NCI-H1092 (cell line): Measurements from ENCODE around the gene SELENON.
A peak's percentile ranks its signal among the peaks of the same experiment; 100 is the strongest.

Experiments
- DNase-seq: peaks from one replicate; lab custom pipeline; 2025; lab: John Stamatoyannopoulos, UW

Gene SELENON

GRCh38 chr1:25771221-25772114, 28.5 kb upstream of the SELENON start:
- peak; percentile 27 for DNase-seq

DNA sequence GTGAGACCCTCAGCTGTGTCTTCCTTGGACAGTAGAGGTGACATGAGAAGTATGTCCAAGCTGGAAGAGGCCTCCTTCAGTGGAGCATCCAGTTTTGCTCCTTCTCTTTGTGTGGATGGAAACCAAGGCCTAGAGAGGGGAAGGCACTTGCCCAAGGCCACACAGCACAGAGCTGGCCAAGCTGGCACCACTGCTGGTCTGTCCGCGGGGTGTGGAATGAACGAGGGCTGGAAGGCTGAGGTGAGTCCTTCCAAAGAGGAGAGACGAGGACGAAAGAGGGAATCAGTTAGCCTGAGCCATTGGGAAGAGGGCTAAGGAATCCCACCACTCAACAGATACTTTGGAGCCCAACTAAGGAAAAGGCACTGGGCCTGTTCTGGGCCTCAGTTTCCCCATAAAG, 27.8 kb upstream of the SELENON start:
- no peak for DNase-seq

GRCh38 chr1:25772692-25773245, 27.2 kb upstream of the SELENON start:
- DNase-seq: no peak

DNA sequence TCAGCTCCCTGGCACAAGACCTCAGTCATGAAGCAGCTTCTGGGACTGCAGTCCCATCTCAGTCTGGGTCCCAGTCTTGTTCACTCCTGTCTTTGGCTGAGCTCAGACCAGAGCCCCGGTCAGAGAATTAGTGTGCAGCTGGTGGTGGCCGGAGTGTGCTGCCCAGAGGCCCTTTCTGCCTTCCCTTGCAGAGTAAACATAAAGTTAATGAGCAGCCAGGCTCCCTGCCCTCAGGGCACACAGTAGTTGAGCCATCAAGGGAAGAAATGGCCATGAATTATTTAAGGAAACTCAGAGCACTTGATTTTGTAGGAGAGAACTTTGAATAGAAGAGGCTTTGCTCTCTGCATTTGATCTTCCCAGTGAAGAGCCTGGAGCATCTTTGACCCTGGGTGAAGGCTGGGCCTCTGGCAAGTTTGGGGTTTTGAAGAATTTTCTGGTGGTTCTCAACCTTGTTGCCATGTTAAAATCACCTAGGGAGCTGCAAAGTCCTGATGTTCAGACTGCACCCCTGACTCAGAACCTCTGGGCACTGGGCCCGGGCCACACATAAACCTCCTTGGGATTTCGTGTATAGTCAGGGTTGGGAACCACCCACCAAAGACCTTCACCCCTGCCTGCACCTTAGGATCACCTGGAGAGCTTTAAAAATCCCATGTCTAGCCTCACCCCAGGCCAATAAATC, 26.4 kb upstream of the SELENON start:
- no peak for DNase-seq

GRCh38 chr1:25774206-25774803, 25.7 kb upstream of the SELENON start:
- DNase-seq: no peak

DNA sequence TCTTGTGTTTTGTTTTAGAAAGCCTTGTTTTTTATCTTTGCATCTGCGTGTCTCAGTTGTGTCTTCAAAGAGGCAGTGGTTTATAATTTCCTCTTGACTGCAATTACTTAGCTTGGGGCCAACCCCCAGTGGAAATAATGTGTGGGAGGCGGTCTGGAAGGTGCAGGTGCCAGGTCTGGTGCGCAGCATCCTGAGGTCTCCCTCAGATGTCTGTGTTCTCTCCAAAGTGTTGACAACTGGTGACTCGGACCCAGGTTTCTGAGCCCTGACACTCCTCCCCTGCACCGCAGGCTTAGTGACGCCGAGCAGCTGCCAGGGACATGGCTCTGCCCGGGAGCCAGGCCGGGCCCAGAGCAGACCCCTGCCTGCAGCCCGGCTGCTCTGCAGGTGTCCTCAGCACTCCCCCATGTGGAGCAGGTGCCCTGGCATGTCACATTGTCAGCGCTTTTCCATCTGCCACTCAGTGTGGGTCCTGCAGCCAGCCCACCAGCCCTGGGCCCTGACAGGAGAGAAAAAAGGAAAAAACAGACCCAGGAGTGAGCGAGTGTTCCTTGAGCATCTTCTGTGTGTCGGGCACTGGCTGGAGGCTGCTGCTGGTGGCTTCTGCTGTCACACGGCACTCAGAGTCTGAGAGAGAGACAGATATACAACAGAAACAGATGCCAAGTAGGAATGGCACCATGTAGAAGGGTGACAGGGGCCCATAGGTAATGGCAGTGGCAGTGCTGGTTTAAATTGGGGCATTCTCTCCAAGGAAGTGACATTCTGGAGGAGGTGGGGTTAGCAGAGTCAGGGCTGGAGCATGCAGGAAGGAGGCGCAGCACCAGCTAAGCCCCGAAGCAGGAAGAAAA, 24.8 kb upstream of the SELENON start:
- no peak for DNase-seq

GRCh38 chr1:25779388-25779787, 20.6 kb upstream of the SELENON start:
- DNase-seq: no peak

DNA sequence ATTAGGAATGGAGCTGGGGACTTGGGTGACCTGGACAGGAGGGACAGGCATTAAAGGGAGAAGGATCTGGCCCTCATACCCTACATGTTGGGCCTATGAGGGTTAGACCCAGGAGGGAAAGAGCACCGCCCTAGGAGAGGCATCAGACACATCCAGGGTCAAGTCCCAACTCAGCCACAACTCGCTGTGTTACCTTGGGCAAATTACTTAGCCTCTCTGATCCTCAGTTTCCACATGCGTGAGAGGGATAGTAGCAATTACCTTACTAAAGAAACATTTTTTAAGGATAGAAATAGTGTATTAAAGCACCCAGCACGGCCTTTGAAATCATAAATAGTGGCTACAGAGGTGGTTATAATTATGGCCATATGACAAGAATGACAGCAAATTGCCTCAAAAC, 20.1 kb upstream of the SELENON start:
- DNase-seq: no peak

- no peak for DNase-seq
Observed at GRCh38 chr1:25780318-25781129, 19.5 kb upstream of the SELENON start.

- DNase-seq: no peak
Observed at GRCh38 chr1:25781130-25781433, 18.9 kb upstream of the SELENON start.

GRCh38 chr1:25782608-25783201, 17.3 kb upstream of the SELENON start:
- DNase-seq: no peak

GRCh38 chr1:25784575-25785051, 15.4 kb upstream of the SELENON start:
- no peak for DNase-seq

- DNase-seq: no peak
Observed at GRCh38 chr1:25785333-25786067, 14.5 kb upstream of the SELENON start.

DNA sequence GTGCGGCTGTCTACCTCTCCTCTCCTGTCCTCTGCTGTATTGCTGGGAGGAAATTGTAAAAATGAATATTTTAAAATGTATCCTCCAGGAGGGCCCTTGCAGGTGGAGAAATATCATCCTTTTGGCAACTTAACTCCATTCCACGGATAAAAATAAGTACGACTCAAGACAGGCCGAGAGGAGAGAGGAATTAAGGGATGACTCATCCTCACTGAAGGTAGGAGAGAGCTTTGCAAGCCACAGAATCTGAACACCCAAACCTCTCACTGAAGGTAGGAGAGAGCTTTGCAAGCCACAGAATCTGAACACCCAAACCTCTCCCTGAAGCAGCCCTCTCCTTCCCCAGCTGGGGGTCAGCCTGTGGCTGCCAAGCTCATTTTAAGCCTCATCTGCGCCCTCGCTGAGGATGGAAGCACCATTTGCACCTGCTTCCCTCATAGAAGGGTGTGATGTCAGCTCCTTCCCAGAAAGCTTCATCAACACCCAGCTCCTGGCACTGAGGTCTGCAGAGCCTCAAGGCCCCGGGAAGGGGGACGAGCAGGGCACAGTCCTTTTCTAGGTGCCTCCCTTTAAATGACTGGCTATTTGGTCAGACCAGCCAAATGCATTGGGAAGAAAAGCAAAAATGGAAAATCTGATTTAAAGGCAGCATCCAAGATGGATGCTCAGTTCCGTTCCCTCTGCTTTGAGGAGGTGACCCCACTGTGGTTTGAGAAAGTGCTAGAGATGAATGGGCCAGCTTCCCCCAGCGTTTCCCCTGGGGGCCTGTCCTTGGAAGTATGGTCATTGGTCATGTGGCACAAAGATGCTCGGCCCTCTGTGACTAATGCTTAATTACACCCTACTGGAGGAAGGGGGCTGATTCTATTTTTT, 12.9 kb upstream of the SELENON start:
- DNase-seq: no peak

DNA sequence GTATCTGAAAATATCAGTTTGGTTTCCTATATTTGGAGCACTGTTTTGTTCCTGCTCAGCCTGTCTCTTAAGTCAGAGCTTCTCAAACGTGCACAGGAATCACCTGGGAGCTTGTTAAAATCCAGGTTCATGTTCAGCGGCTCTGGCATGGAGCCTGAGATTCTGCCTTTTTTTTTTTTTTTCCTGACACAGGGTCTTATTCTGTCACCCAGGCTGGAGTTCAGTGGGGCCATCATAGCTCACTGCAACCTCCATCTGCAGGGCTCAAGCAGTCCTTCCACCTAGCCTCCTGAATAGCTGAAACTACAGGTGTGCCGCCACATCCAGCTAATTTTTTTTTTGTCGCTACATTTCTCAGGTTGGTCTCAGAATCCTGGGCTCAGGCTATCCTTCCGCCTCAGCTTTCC, 12.2 kb upstream of the SELENON start:
- no peak for DNase-seq

DNA sequence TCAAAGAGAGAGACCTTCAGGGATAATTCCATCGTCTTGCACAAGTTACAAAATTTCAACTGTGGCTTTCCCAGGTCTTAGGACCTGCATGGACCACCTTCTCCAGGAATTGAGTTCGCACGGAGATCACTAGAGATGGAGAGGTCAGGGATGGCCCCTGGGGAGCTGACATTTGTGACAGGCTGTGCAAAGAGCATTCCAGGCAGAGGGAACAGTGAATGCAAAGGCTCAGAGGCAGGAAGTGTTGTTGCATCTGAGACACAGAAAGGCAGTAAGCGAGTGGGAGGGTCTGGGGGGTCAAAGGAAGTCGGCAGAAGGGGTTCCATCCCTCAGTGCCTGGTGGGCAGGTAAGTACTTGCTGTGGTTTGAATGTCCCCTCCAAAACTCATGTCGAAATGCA, 9.5 kb upstream of the SELENON start:
- DNase-seq: no peak

GRCh38 chr1:25792115-25792514, 7.9 kb upstream of the SELENON start:
- no peak for DNase-seq

DNA sequence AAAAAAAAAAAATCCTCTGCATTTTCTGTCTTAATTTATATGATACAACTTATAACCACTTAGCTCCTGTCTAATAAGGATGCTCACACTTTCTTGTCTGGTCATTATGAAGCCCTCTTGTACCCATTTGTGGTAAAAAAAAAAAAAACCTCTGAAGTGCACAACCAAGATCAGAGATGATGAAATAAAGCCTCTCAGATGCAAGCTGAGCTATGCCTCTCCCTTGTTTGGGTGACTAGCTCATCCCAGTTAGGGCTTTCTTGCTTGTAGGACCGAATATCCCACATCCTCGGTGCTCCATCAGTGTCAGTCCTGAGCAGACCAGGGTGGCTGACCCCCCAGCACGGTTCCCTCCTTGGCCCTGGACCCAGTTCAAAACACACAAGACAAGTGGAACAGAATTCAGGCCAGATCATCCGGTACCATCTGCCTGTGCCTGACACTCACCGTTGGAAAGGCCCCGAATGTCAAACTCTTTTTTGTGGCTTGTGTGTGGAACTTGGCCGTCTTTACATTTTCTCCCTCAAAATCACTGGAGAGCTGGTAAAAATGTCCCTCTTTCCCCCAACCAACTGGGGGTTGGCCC, 6.3 kb upstream of the SELENON start:
- no peak for DNase-seq
